Measurements from ENCODE around the gene MIPOL1.
"Not testable (repeated sequence)": the region's sequence is repeated elsewhere in the genome, so short reads cannot be mapped to it uniquely, and the experiment has no call there.

The MIPOL1 gene, protein sequence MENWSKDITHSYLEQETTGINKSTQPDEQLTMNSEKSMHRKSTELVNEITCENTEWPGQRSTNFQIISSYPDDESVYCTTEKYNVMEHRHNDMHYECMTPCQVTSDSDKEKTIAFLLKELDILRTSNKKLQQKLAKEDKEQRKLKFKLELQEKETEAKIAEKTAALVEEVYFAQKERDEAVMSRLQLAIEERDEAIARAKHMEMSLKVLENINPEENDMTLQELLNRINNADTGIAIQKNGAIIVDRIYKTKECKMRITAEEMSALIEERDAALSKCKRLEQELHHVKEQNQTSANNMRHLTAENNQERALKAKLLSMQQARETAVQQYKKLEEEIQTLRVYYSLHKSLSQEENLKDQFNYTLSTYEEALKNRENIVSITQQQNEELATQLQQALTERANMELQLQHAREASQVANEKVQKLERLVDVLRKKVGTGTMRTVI

GRCh38 chr14:37197421-37198272 lies at the start of gene MIPOL1:
Gene MIPOL1 (plus strand): TSS chr14:37197937. CDS start chr14:37247889, 49,952 bp downstream.
- DNase-seq (ENCODE audit: low read depth): peak; percentile 78

DNA sequence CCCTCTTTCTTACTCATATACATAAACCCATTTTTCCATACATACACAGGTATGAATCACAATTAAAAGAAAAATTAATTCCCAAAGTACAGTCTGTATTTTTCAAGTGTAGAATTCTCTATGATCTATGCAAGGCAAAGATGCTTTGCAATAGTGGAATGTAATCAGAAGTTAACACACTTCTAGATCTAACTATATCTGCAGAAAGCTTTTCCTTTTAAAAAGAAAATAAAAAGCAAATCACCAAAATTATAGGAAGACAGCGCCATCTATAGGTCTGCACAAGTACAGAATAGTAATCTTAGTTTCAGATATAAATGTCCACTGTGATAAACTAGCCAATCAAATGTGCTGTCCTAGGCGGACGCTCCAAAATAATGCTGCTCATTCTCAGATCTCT lies 47.3 kb upstream of the MIPOL1 start:
- no peak for DNase-seq (ENCODE audit: low read depth)

- no peak for DNase-seq (ENCODE audit: low read depth)
Observed at GRCh38 chr14:37153005-37153404, 44.7 kb upstream of the MIPOL1 start.

DNA sequence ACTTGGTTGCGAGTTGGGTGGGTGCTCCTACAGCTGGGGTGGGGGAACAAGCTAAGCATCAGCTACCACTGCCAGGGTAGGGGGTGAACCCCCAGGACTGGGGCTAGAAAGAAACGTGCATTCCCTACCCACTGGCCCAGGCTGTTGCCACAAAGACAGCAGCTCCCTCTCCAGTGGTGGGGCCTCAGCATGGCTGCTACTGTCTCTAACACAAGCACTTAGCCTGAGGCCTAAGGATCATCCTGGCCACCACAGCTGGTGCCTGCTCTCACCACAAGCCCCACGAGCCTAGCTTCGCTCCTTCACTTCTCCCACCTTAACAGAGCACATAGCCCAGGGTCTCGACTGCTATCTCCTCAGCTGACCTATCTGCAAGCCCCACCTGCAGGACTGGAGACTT lies 44.3 kb upstream of the MIPOL1 start:
- no peak for DNase-seq (ENCODE audit: low read depth)

GRCh38 chr14:37157987-37158386 lies 39.8 kb upstream of the MIPOL1 start:
- no peak for DNase-seq (ENCODE audit: low read depth)

- DNase-seq (ENCODE audit: low read depth): not testable (repeated sequence)
Observed at GRCh38 chr14:37162307-37162706, 35.4 kb upstream of the MIPOL1 start.

- DNase-seq (ENCODE audit: low read depth): no peak
Observed at GRCh38 chr14:37165794-37166193, 31.9 kb upstream of the MIPOL1 start.

- no peak for DNase-seq (ENCODE audit: low read depth)
Observed at GRCh38 chr14:37167151-37168047, 30.3 kb upstream of the MIPOL1 start.

GRCh38 chr14:37168721-37169120 lies 29.0 kb upstream of the MIPOL1 start:
- DNase-seq (ENCODE audit: low read depth): no peak

DNA sequence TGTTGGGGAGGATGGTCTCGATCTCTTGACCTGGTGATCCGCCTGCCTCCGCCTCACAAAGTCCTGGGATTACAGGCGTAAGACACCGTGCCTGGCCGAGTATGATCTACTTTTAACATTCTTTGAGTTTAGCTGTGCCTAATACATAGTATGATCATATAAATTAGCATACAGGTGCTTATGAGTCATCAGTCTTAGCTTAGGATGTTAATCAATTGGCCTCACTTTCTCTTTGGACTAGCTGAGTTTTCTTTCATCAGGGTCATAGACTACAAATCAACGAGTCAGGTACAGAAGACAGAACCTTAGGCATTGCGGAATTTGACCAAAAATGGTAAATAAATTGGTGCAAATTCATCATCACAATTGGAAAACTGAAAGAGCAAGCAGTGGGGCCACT lies 27.5 kb upstream of the MIPOL1 start:
- DNase-seq (ENCODE audit: low read depth): no peak

GRCh38 chr14:37170993-37171392 lies 26.7 kb upstream of the MIPOL1 start:
- DNase-seq (ENCODE audit: low read depth): no peak

GRCh38 chr14:37171678-37172023 lies 26.1 kb upstream of the MIPOL1 start:
- no peak for DNase-seq (ENCODE audit: low read depth)

- DNase-seq (ENCODE audit: low read depth): peak; percentile 52
Observed at GRCh38 chr14:37172024-37172869, 25.5 kb upstream of the MIPOL1 start, which contains the start of gene SLC25A21. Gene SLC25A21 (minus strand): TSS chr14:37172606.

- no peak for DNase-seq (ENCODE audit: low read depth)
Observed at GRCh38 chr14:37172936-37173614, 24.7 kb upstream of the MIPOL1 start.

GRCh38 chr14:37179896-37180502 lies 17.7 kb upstream of the MIPOL1 start:
- DNase-seq (ENCODE audit: low read depth): no peak

- DNase-seq (ENCODE audit: low read depth): not testable (repeated sequence)
Observed at GRCh38 chr14:37180886-37181285, 16.9 kb upstream of the MIPOL1 start.

- no peak for DNase-seq (ENCODE audit: low read depth)
Observed at GRCh38 chr14:37181441-37181840, 16.3 kb upstream of the MIPOL1 start.

DNA sequence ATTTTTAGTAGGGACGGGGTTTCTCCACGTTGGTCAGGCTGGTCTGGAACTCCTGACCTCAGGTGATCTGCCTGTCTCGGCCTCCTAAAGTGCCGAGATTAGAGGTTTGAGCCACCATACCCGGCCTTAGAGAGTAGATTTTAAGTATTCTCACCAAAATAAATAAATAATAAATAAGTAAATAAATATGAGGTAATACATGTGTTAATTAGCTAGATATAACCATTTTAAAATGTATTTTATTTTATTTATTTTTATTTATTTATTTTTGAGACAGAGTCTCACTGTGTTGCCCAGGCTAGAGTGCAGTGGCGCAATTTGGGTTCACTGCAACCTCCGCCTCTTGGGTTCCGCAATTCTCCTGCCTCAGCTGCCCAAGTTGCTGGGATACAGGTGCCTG lies 13.2 kb upstream of the MIPOL1 start:
- not testable (repeated sequence) for DNase-seq (ENCODE audit: low read depth)

DNA sequence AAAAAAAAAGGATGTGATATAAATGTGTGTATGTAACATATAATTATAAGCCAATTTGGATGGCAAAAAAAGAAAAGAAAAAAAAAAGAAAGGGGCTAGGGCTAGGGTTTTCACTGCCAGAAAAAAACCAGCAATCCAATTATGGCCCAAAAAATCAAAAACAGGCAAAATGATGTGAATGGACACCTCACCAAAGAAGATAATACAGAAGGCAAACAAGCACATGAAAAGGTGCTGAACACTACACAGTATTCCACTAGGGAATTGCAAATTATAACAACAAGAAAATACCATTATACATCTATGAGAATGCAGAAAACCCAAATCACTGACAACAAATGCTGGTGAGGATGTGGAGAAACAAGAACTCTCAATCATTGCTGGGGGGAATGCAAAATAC lies 12.1 kb upstream of the MIPOL1 start:
- no peak for DNase-seq (ENCODE audit: low read depth)

DNA sequence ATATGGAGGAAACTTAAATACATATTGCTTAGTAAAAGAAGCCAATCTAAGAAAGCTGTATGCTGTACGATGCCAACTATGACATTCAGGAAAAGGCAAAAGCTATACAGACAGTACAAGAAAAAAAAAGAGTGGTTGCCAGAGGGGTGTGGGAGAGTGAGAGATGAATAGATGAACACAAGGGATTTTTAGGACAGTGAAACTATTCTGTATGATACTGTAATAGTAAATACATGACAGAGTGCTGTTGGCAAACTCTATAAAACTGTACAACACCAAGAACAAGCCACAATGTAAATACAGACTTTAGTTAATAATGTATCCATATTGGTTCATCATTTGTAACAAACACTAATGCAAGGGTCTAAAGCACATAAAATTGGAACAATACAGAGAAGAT lies 10.9 kb upstream of the MIPOL1 start:
- DNase-seq (ENCODE audit: low read depth): no peak

All from stromal cell of bone marrow (primary cell).